ENCODE data around the gene CRCP.

GRCh38 chr7:66070222-66070621, 44.4 kb upstream of the CRCP start:
- TF ChIP-seq ZNF331 (CRISPR knock-in tag; IDR thresholded peaks at IDR 0.05; ENCODE audit: low read depth) (no peak), POLR2AphosphoS5 (IDR thresholded peaks at IDR 0.05; ENCODE audit: low read depth) (no peak), EZH2 (IDR thresholded peaks at IDR 0.05; ENCODE audit: low read depth, unreplicated experiment) (no peak)
- TF ChIP-seq, protein P1, sequence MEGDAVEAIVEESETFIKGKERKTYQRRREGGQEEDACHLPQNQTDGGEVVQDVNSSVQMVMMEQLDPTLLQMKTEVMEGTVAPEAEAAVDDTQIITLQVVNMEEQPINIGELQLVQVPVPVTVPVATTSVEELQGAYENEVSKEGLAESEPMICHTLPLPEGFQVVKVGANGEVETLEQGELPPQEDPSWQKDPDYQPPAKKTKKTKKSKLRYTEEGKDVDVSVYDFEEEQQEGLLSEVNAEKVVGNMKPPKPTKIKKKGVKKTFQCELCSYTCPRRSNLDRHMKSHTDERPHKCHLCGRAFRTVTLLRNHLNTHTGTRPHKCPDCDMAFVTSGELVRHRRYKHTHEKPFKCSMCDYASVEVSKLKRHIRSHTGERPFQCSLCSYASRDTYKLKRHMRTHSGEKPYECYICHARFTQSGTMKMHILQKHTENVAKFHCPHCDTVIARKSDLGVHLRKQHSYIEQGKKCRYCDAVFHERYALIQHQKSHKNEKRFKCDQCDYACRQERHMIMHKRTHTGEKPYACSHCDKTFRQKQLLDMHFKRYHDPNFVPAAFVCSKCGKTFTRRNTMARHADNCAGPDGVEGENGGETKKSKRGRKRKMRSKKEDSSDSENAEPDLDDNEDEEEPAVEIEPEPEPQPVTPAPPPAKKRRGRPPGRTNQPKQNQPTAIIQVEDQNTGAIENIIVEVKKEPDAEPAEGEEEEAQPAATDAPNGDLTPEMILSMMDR (conservative IDR thresholded peaks at IDR 0.05; ENCODE audit: low read depth in 2 of 2): no peak
- TF ChIP-seq, protein P2, sequence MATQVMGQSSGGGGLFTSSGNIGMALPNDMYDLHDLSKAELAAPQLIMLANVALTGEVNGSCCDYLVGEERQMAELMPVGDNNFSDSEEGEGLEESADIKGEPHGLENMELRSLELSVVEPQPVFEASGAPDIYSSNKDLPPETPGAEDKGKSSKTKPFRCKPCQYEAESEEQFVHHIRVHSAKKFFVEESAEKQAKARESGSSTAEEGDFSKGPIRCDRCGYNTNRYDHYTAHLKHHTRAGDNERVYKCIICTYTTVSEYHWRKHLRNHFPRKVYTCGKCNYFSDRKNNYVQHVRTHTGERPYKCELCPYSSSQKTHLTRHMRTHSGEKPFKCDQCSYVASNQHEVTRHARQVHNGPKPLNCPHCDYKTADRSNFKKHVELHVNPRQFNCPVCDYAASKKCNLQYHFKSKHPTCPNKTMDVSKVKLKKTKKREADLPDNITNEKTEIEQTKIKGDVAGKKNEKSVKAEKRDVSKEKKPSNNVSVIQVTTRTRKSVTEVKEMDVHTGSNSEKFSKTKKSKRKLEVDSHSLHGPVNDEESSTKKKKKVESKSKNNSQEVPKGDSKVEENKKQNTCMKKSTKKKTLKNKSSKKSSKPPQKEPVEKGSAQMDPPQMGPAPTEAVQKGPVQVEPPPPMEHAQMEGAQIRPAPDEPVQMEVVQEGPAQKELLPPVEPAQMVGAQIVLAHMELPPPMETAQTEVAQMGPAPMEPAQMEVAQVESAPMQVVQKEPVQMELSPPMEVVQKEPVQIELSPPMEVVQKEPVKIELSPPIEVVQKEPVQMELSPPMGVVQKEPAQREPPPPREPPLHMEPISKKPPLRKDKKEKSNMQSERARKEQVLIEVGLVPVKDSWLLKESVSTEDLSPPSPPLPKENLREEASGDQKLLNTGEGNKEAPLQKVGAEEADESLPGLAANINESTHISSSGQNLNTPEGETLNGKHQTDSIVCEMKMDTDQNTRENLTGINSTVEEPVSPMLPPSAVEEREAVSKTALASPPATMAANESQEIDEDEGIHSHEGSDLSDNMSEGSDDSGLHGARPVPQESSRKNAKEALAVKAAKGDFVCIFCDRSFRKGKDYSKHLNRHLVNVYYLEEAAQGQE (IDR thresholded peaks at IDR 0.05; ENCODE audit: unreplicated experiment): no peak
